Stimulated activated naive B cell treated with anti-CD40 and anti-IgM and Interleukin-4, amounts not matched to agents 10 μg/mL and 1 μg/mL and 100 μg/mL, for 72 hours (primary cell): Measurements from ENCODE around the gene ZNF140.

Experiments used
- ATAC-seq, 2 donors: fragments of 150-1000 bp; cut with Tn5 transposase; replicated peaks; 2 replicates each; pipeline ENCODE4 v1.10.0; 2021; ENCODE audit warnings: moderate library complexity in 1 of 2
- DNase-seq: peaks from one replicate; pipeline ENCODE4 v3.0.0; 2021
- H3K27ac Mint-ChIP-seq: one replicate; pipeline ENCODE4 v1.8.0; 2022; ENCODE audit warnings: mild to moderate bottlenecking, mixed read lengths
- H3K27me3 Mint-ChIP-seq, 2 donors: one replicate each; pipeline ENCODE4 v1.8.0; 2022; ENCODE audit warnings: mixed read lengths in 2 of 2
- H3K36me3 Mint-ChIP-seq, 2 donors: one replicate each; pipeline ENCODE4 v1.8.0; 2022; ENCODE audit warnings: mixed read lengths in 2 of 2, mild to moderate bottlenecking in 1 of 2
- H3K4me1 Mint-ChIP-seq, 2 donors: one replicate each; pipeline ENCODE4 v1.8.0; 2022; ENCODE audit warnings: mixed read lengths in 2 of 2, mild to moderate bottlenecking in 1 of 2
- H3K4me3 Mint-ChIP-seq, 2 donors: one replicate each; pipeline ENCODE4 v1.8.0; 2022; ENCODE audit warnings: mild to moderate bottlenecking in 2 of 2, mixed read lengths in 2 of 2, moderate library complexity in 1 of 2
- H3K9me3 Mint-ChIP-seq, 2 donors: one replicate each; pipeline ENCODE4 v1.8.0; 2022; ENCODE audit warnings: mixed read lengths in 2 of 2, mild to moderate bottlenecking in 1 of 2

Gene ZNF140

GRCh38 chr12:133080368-133081158 is at the start of gene ZNF140:
Gene ZNF140, plus strand, starts transcription at chr12:133080923. Its CDS starts 398 bp downstream, at chr12:133081321.
- no peak within 1 kb of the TSS for H3K4me3 Mint-ChIP-seq
- H3K9me3 Mint-ChIP-seq: peaks cover 30 to 32% of the 10 kb centered on the region in 2 donors
- no peak within 1 kb of the TSS for H3K27ac Mint-ChIP-seq
- H3K36me3 Mint-ChIP-seq: peaks cover 46 to 59% of the 10 kb centered on the region in 2 donors
- DNase-seq: peak; percentile 97
- no peaks in the 10 kb centered on the region for H3K27me3 Mint-ChIP-seq
- H3K4me1 Mint-ChIP-seq: peaks cover 9 to 17% of the 10 kb centered on the region in 2 donors
- ATAC-seq: peak; percentile 73 to 78

GRCh38 chr12:133037207-133038005 is 43.3 kb upstream of the ZNF140 start, which contains the start of gene ZNF84:
Gene ZNF84, plus strand, starts transcription at chr12:133037509. Its CDS starts 3,959 bp downstream, at chr12:133041468.
- Mint-ChIP-seq H3K9me3 (peaks cover 22 to 25% of the 10 kb centered on the region in 2 donors), H3K27me3 (peaks cover 8 to 9% of the 10 kb centered on the region in 2 donors), H3K36me3 (peaks cover 43 to 56% of the 10 kb centered on the region in 2 donors), H3K4me1 (peaks cover 2 to 18% of the 10 kb centered on the region in 2 donors), H3K27ac (peak within 1 kb of the TSS; percentile 98), H3K4me3 (peak within 1 kb of the TSS; percentile 81 to 88)
- peak; percentile 98 for DNase-seq
- ATAC-seq: peak; percentile 97 to 98

- no peak for ATAC-seq
- peak overlapping the region; percentile 98 for H3K27ac Mint-ChIP-seq
- peaks cover 22 to 29% of the 10 kb centered on the region in 2 donors for H3K9me3 Mint-ChIP-seq
- peaks cover 51 to 64% of the 10 kb centered on the region in 2 donors for H3K36me3 Mint-ChIP-seq
- H3K4me3 Mint-ChIP-seq: peak overlapping the region; percentile 81 to 88
- H3K27me3 Mint-ChIP-seq: peaks cover 8 to 9% of the 10 kb centered on the region in 2 donors
- H3K4me1 Mint-ChIP-seq: peaks cover 2 to 18% of the 10 kb centered on the region in 2 donors
- DNase-seq: no peak
Measured at GRCh38 chr12:133038118-133038709, 42.5 kb upstream of the ZNF140 start.

GRCh38 chr12:133046698-133047097 is 34.0 kb upstream of the ZNF140 start:
- no peak for ATAC-seq
- Mint-ChIP-seq H3K9me3 (peaks cover 20 to 46% of the 10 kb centered on the region in 2 donors), H3K36me3 (peaks cover 93 to 99% of the 10 kb centered on the region in 2 donors)

GRCh38 chr12:133057446-133057845 is 23.3 kb upstream of the ZNF140 start:
- ATAC-seq (no peak), DNase-seq (no peak)
- H3K27ac Mint-ChIP-seq: peak overlapping the region; percentile 79
- no peaks in the 10 kb centered on the region for H3K27me3 Mint-ChIP-seq
- H3K9me3 Mint-ChIP-seq: peaks cover 30 to 31% of the 10 kb centered on the region in 2 donors
- peak overlapping the region in 1 of 2 donors; percentile 17 for H3K4me3 Mint-ChIP-seq
- no peaks in the 10 kb centered on the region for H3K4me1 Mint-ChIP-seq
- H3K36me3 Mint-ChIP-seq: peaks cover 44 to 65% of the 10 kb centered on the region in 2 donors

More at GRCh38 chr12:133046698-133047097, 34.0 kb upstream of the ZNF140 start:
- no peak overlapping the region for H3K27ac Mint-ChIP-seq
- no peak overlapping the region for H3K4me3 Mint-ChIP-seq
- H3K4me1 Mint-ChIP-seq: no peaks in the 10 kb centered on the region
- H3K27me3 Mint-ChIP-seq: no peaks in the 10 kb centered on the region
- no peak for DNase-seq

- ATAC-seq (no peak), DNase-seq (no peak)
- no peaks in the 10 kb centered on the region for H3K27me3 Mint-ChIP-seq
- peaks cover 45 to 65% of the 10 kb centered on the region in 2 donors for H3K36me3 Mint-ChIP-seq
- peak overlapping the region in 1 of 2 donors; percentile 21 for H3K4me3 Mint-ChIP-seq
- peak overlapping the region; percentile 79 for H3K27ac Mint-ChIP-seq
- no peaks in the 10 kb centered on the region for H3K4me1 Mint-ChIP-seq
- peaks cover 32 to 34% of the 10 kb centered on the region in 2 donors for H3K9me3 Mint-ChIP-seq
Measured at GRCh38 chr12:133058203-133059113, 22.3 kb upstream of the ZNF140 start.

- H3K27ac Mint-ChIP-seq: no peak overlapping the region
- H3K36me3 Mint-ChIP-seq: peaks cover 30 to 51% of the 10 kb centered on the region in 2 donors
- H3K4me3 Mint-ChIP-seq: no peak overlapping the region
- ATAC-seq (no peak), DNase-seq (no peak)
- H3K4me1 Mint-ChIP-seq: no peaks in the 10 kb centered on the region
- H3K27me3 Mint-ChIP-seq: no peaks in the 10 kb centered on the region
- H3K9me3 Mint-ChIP-seq: peaks cover 40 to 44% of the 10 kb centered on the region in 2 donors
Measured at GRCh38 chr12:133061954-133062353, 18.8 kb upstream of the ZNF140 start.

GRCh38 chr12:133063556-133063955 is 17.2 kb upstream of the ZNF140 start:
- peaks cover 17 to 35% of the 10 kb centered on the region in 2 donors for H3K36me3 Mint-ChIP-seq
- ATAC-seq (no peak), DNase-seq (no peak)
- H3K4me3 Mint-ChIP-seq: no peak overlapping the region
- H3K27me3 Mint-ChIP-seq: no peaks in the 10 kb centered on the region
- H3K27ac Mint-ChIP-seq: no peak overlapping the region
- H3K4me1 Mint-ChIP-seq: no peaks in the 10 kb centered on the region
- H3K9me3 Mint-ChIP-seq: peaks cover 32 to 42% of the 10 kb centered on the region in 2 donors

- Mint-ChIP-seq H3K36me3 (peaks cover 9 to 23% of the 10 kb centered on the region in 2 donors), H3K27me3 (no peaks in the 10 kb centered on the region), H3K4me3 (no peak overlapping the region), H3K9me3 (peaks cover 31 to 37% of the 10 kb centered on the region in 2 donors), H3K27ac (no peak overlapping the region), H3K4me1 (no peaks in the 10 kb centered on the region)
- DNase-seq: no peak
- no peak for ATAC-seq
Measured at GRCh38 chr12:133073836-133074235, 6.9 kb upstream of the ZNF140 start.

- H3K4me3 Mint-ChIP-seq: no peak overlapping the region
- no peaks in the 10 kb centered on the region for H3K27me3 Mint-ChIP-seq
- DNase-seq (peak; percentile 96), ATAC-seq (peak; percentile 81 to 83)
- H3K9me3 Mint-ChIP-seq: peaks cover 33 to 34% of the 10 kb centered on the region in 2 donors
- H3K27ac Mint-ChIP-seq: no peak overlapping the region
- H3K36me3 Mint-ChIP-seq: peaks cover 43 to 53% of the 10 kb centered on the region in 2 donors
- H3K4me1 Mint-ChIP-seq: peaks cover 9 to 17% of the 10 kb centered on the region in 2 donors
Measured at GRCh38 chr12:133080026-133080367, 726 bp upstream of the ZNF140 start.

- no peak overlapping the region for H3K4me3 Mint-ChIP-seq
- H3K27me3 Mint-ChIP-seq: no peaks in the 10 kb centered on the region
- H3K9me3 Mint-ChIP-seq: peaks cover 30 to 32% of the 10 kb centered on the region in 2 donors
- H3K27ac Mint-ChIP-seq: no peak overlapping the region
- DNase-seq (no peak), ATAC-seq (no peak)
- peaks cover 9 to 17% of the 10 kb centered on the region in 2 donors for H3K4me1 Mint-ChIP-seq
- peaks cover 48 to 64% of the 10 kb centered on the region in 2 donors for H3K36me3 Mint-ChIP-seq
Measured at GRCh38 chr12:133081159-133081780, 547 bp downstream of the ZNF140 start.

GRCh38 chr12:133083345-133083744 is 2.6 kb downstream of the ZNF140 start:
- Mint-ChIP-seq H3K27ac (peak overlapping the region; percentile 82), H3K36me3 (peaks cover 58 to 69% of the 10 kb centered on the region in 2 donors), H3K27me3 (no peaks in the 10 kb centered on the region), H3K4me1 (peaks cover 9 to 17% of the 10 kb centered on the region in 2 donors), H3K9me3 (peaks cover 25 to 29% of the 10 kb centered on the region in 2 donors), H3K4me3 (peak overlapping the region; percentile 39 to 42)
- DNase-seq (peak; percentile 21), ATAC-seq (peak in 1 of 2 donors; percentile 4)

- Mint-ChIP-seq H3K4me3 (no peak overlapping the region), H3K36me3 (peaks cover 79 to 98% of the 10 kb centered on the region in 2 donors), H3K27ac (peak overlapping the region; percentile 56), H3K9me3 (peaks cover 27 to 38% of the 10 kb centered on the region in 2 donors), H3K27me3 (no peaks in the 10 kb centered on the region), H3K4me1 (no peaks in the 10 kb centered on the region)
- DNase-seq (no peak), ATAC-seq (no peak)
Measured at GRCh38 chr12:133105620-133106019, 24.9 kb downstream of the ZNF140 start.
